ENCODE results near the gene LPP.

DNA sequence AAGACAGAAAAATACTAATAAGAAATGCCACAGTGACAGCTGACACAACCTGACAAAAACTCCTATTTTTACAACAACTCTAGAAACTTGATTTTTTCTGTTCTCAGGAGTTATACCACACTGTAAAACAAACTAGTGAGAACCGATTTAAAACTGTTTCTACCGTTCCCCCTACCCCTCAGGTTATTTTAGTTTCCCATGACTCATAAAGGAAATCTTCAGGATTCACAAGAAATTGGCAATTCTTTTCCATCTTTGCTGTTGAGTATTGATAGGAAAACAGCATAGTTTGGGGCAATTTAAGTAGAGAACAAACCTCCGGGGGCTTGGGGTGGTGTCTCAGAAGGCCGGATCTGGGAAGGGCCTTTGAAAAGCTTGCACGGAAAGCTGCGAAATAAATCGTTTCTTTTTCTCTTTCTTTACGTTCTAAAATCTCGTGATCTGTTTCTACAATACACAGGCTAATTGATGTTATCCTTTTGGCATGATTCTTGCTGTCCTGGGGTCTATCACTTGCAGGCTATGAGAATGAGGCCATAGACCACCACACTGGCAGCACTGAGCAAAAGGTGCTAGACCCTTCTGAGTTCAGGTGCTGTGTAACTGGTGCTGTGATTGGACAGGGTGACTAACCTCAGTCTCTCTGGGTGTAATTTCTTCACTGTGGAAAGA, 89.3 kb downstream of the LPP start:
- TF ChIP-seq, protein P1, sequence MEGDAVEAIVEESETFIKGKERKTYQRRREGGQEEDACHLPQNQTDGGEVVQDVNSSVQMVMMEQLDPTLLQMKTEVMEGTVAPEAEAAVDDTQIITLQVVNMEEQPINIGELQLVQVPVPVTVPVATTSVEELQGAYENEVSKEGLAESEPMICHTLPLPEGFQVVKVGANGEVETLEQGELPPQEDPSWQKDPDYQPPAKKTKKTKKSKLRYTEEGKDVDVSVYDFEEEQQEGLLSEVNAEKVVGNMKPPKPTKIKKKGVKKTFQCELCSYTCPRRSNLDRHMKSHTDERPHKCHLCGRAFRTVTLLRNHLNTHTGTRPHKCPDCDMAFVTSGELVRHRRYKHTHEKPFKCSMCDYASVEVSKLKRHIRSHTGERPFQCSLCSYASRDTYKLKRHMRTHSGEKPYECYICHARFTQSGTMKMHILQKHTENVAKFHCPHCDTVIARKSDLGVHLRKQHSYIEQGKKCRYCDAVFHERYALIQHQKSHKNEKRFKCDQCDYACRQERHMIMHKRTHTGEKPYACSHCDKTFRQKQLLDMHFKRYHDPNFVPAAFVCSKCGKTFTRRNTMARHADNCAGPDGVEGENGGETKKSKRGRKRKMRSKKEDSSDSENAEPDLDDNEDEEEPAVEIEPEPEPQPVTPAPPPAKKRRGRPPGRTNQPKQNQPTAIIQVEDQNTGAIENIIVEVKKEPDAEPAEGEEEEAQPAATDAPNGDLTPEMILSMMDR (conservative IDR thresholded peaks at IDR 0.05; ENCODE audit: low read depth, low read length), result no peak
- TF ChIP-seq EZH2 (IDR thresholded peaks at IDR 0.05; ENCODE audit: low read length, unreplicated experiment) (no peak), EZH2phosphoT487 (IDR thresholded peaks at IDR 0.05; ENCODE audit: borderline replicate concordance, low read length) (no peak)

Measured in PC-3 (cell line).